ENCODE data around the gene CCDC188.

Gene CCDC188

DNA sequence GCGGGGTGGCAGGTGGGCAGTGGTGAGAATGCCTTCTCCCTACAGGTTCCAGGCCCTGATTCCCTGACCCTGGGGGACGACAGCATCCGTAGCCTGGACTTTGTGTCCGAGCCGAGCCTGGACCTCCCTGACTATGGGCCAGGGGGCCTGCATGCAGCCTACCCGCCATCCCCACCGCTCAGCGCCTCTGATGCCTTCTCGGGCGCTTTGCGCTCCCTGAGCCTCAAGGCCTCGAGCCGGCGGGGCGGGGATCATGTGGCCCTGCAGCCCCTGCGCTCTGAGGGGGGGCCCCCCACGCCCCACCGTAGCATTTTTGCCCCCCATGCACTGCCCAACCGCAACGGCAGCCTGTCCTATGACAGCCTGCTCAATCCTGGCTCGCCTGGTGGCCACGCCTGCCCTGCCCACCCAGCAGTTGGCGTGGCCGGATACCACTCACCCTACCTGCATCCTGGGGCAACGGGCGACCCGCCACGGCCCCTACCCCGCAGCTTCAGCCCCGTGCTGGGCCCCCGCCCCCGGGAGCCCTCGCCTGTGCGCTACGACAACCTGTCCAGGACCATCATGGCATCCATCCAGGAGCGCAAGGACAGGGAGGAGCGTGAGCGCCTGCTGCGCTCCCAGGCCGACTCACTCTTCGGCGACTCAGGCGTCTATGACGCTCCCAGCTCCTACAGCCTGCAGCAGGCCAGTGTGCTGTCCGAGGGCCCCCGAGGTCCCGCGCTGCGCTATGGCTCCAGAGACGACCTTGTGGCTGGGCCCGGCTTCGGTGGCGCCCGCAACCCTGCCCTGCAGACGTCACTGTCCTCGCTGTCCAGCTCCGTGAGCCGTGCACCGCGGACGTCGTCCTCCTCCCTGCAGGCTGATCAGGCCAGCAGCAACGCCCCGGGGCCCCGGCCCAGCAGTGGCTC lies 7.9 kb downstream of the CCDC188 start:
- H3K4me3 ChIP-seq = no peak overlapping the region
- no peak for DNase-seq (ENCODE audit: low spot score)
- TF ChIP-seq, protein P1, sequence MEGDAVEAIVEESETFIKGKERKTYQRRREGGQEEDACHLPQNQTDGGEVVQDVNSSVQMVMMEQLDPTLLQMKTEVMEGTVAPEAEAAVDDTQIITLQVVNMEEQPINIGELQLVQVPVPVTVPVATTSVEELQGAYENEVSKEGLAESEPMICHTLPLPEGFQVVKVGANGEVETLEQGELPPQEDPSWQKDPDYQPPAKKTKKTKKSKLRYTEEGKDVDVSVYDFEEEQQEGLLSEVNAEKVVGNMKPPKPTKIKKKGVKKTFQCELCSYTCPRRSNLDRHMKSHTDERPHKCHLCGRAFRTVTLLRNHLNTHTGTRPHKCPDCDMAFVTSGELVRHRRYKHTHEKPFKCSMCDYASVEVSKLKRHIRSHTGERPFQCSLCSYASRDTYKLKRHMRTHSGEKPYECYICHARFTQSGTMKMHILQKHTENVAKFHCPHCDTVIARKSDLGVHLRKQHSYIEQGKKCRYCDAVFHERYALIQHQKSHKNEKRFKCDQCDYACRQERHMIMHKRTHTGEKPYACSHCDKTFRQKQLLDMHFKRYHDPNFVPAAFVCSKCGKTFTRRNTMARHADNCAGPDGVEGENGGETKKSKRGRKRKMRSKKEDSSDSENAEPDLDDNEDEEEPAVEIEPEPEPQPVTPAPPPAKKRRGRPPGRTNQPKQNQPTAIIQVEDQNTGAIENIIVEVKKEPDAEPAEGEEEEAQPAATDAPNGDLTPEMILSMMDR (IDR thresholded peaks at IDR 0.05) = no peak

DNA sequence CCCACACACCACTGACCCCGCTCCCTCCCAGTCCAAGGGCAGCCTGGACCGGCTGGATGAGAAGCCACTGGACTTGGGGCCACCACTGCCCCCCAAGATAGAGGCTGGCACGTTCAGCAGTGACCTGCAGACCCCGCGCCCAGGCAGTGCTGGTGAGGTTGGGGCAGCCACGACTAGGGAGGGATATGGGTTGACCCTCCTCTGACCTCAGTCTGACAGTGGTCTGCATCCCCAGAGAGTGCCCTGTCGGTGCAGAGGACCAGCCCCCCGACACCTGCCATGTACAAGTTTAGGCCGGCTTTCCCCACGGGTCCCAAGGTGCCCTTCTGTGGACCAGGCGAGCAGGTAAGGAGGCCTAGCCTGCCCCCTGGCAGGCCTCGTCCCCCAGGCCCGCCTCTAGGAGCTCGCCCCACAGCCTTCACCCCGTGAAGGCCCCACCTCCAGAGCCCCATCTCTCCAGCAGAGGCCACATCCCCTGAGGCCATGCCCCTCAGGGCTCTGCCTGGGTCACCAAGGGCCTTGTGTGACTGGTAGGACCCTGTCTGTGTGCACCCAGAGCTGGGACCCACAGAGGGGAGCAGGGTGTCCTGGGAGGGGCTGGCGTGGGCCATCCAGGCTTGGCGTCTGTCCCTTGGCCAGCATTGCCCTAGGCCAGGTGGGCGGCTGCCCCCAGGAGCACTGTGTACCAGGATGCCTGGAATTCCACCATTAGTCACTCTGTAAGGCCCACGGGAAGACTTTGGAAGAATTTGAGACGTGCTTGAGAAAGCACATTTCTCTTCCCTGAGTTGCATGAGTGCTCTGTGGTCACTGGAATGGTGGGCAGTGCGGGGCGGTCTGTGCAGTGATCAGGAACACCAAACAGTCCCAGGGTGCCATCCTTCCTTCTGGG lies 9.4 kb downstream of the CCDC188 start:
- Histone ChIP-seq H3K27ac (no peak overlapping the region), H3K4me3 (no peak overlapping the region)
- no peak for DNase-seq (ENCODE audit: low spot score)
- TF ChIP-seq, protein P1 (IDR thresholded peaks at IDR 0.05) = no peak

More for the DNA sequence above, 7.9 kb downstream of the CCDC188 start:
- no peak overlapping the region for H3K27ac ChIP-seq

DNA sequence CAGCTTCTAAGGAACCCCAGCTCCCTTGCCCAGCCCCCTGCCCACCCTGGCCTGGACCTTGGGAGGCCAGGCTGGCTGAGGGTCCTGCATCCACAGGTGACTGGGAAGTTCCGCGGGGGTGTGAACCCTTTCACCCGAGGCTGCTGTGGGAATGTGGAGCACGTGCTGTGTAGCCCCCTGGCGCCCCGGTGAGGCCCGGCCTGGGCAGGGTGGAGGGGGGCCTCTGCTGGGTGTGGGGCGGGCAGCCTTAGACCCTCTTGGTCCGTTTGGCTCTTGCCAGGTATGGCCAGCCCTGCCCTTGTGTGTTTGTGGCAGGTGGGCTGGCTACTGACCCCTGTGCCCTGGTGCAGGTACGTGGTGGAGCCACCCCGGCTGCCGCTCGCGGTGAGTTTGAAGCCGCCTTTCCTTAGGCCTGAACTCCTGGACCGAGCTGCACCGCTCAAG lies 10.3 kb downstream of the CCDC188 start:
- Histone ChIP-seq H3K27ac (no peak overlapping the region), H3K4me3 (no peak overlapping the region)
- TF ChIP-seq, protein P1 (IDR thresholded peaks at IDR 0.05) = no peak
- DNase-seq (ENCODE audit: low spot score) = no peak

DNA sequence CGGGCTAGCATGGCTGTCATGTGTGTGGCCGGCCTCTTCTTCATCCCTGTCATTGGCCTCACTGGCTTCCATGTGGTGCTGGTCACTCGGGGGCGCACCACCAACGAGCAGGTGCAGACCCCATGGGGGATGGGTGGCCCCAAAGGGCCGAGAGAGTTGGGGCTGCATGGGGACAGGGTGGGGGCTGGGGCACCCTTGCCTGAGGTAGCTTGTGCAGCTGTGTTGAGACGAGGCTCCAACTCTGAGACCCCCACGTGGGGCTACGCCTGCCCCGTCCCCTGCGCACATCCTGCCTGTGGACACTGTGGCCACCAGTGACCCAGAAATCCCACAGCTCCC lies 10.8 kb downstream of the CCDC188 start:
- Histone ChIP-seq H3K27ac (no peak overlapping the region), H3K4me3 (no peak overlapping the region)
- no peak for DNase-seq (ENCODE audit: low spot score)
- TF ChIP-seq, protein P1 (IDR thresholded peaks at IDR 0.05) = no peak

DNA sequence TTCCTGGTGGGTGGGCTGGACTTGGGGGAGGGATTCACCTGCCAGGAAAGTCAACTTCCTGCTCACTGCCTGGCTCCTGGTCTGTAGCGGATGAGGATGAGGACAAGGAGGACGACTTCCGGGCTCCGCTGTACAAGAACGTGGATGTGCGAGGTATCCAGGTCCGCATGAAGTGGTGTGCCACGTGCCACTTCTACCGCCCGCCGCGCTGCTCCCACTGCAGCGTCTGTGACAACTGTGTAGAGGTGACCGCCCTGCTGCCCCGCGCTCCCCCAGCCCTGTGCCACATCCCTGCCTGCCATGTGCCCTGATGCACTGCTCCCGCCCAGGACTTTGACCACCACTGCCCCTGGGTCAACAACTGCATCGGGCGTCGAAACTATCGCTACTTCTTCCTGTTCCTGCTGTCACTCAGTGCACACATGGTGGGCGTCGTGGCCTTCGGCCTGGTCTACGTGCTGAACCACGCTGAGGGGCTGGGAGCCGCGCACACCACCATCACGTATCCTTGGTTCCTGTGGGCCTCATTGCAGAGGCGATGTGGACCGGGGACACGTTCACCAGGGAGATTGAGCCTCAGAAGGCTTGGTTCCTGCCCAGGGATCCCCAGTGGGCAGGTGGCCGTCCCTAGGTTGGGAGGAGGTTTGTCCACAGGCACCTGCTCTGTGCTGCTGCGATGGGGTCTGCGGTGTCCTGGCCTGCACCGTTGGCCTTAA lies 11.3 kb downstream of the CCDC188 start:
- TF ChIP-seq, protein P1 (IDR thresholded peaks at IDR 0.05) = no peak
- DNase-seq (ENCODE audit: low spot score) = no peak
- no peak overlapping the region for H3K27ac ChIP-seq
- no peak overlapping the region for H3K4me3 ChIP-seq

DNA sequence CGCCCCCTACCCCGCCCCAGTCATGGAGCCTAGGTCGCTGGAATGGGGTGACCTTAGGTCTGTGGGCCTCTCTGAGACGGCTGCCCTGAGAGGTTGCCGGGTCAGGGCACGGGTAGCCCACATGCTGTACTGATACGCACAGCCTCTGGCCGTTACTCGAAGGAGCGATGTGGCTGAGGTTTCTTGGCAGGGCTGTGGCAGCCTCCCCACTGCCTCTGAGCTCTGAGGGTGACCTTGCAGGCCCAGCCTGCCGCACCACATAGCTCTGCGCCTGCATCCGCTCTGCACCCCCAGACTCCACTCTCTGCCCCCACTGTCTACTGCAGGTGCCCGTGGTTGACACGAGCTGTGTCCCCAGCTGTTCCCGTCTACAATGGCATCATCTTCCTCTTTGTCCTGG lies 12.0 kb downstream of the CCDC188 start:
- H3K27ac ChIP-seq = no peak overlapping the region
- TF ChIP-seq, protein P1 (IDR thresholded peaks at IDR 0.05) = no peak
- DNase-seq (ENCODE audit: low spot score) = no peak
- H3K4me3 ChIP-seq = no peak overlapping the region
